H4 (cell line): Measurements from ENCODE around the gene VSTM2L. TPM values are rescaled to one million over a fixed set of nuclear protein-coding genes. Genes with fewer than 3 reads are reported as not detected.

ENCODE experiments used
- DNase-seq: peaks from one replicate; pipeline ENCODE4 v3.0.0-alpha.2; 2015; ENCODE audit warnings: low spot score
- total RNA-seq: library from RNA; depleted of rRNA; stranded (reverse); fragments of >200 nt; shearing (Covaris generic); gene quantifications from 2 replicates; pipeline ENCODE4 v1.2.3, GENCODE V29; 2014

VSTM2L gene
- total RNA-seq, 1 experiment from 2014 or later = 1.2 TPM

DNA sequence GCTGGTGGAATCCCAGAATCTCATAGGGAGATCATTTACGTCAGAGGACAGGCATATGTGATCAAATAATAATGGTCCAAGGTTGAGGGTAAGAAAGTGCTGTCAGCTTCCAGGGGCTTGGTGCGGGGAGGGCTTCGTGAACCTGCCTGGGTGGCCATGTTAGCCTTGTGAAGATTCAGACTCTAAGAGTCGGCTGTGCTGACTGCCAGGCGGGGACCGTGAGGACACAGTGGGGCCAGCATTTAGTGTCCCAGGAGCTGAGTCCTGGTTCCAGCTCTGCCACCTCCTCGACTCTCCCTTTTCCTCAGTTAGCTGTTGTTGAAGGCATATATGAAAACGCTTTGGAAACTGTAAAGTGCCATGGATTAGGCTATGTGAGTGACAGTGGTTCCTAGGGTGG is 33.5 kb downstream of the VSTM2L start:
- no peak for DNase-seq

DNA sequence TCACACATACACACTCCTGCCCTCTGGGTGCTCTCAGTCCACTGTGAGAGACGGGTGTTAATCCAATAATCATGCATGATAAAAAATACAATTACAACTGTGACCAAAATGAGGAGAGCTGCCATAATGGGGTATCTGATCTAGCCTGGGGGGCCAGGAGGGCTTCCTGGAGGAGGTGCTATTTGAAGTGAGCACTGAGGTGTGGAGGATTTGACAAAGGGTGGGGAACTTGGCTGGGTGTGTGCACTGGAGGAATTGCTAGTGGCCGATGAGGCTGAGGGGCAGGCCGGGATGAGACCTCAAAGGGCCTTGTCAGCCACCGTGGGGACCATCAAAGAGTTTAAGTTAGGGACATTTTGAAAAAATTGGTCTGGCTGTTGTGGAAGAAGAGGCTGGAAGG is 34.8 kb downstream of the VSTM2L start:
- DNase-seq = no peak

DNA sequence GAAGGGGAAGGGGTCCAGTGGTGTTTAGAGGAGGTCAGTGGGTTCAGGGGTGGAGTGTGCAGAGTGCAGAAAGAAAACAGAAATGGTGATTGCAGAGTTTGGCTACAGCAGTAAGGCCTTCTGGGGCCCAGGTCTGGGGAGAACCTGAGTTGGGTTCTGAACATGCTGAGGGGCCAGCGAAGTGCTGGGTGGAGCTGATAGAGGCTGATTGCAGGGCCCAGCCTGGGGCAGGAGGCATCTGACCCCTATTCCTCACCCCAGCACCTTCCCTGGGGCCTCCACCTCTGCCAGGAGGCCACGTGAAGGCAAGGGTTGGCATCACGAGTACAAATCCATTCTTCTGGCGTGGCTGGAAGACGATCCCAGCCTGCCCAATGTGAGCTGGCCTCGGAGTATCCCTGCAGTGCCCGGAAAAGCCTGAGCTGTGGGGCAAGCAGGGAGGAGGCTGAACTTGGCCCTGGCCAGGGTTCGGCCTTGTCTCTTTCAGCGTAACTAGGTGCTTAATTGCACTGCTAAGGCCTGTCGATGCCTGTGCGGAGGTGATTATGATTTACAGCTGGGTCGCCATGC is 35.3 kb downstream of the VSTM2L start:
- no peak for DNase-seq

DNA sequence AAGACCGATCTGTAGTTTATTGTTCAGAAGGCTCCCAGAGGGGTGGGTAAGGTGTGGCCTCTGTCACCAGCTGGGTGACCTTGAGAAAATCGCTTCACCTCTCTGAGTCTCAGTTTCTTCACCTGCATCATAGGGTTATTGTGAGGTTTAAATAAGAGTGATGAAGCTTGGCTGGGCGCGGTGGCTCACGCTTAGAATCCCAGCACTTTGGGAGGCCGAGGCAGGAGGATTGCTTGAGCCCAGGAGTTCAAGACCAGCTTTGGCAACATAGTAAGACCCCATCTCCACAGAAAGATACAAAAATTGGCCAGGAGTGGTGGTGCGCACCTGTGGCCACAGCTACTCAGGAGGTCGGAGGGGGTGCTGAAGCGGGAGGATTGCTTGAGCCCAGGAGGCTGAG is 36.0 kb downstream of the VSTM2L start:
- DNase-seq = no peak

DNA sequence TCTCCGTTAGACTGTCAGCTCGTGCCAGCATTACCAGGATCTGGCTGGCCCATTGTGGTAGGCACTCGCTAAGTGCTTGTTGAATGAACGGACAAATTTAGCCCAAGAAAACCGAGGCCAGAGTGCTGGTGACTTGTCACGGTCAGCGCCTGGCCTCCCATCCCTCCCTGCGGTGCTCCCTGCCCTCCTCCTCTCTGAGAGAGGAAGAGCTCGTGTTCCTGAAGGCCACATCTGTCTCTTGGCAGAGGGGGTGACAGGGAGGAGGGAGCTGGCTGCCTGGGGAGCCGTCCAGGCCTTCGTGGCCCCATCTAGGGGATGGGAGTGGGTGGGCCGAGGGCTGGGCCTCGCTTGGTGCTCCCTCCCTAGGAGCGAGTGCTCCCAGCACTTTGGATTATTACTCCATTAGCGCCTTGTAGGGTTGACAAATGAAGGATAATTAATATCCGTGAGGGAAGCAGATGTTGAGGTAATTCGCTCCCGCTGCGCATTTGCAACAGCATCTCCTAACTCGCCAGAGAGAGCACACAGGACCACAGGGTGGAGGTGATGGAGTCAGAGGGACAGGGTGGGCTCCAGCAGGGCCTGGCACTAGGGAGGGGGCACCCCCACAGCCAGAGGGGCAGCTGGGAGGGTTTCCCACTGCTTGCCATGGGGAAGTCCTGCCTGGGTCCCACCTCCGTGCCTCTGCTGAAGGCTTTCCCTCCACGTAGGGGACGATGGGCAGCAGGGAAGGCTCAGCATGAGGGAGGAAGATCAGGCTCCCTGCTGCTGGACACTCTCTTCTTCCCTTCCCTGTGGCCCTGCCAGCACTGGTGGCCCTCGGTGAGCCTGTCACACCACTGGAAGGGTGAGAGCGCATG is 37.0 kb downstream of the VSTM2L start:
- no peak for DNase-seq

DNA sequence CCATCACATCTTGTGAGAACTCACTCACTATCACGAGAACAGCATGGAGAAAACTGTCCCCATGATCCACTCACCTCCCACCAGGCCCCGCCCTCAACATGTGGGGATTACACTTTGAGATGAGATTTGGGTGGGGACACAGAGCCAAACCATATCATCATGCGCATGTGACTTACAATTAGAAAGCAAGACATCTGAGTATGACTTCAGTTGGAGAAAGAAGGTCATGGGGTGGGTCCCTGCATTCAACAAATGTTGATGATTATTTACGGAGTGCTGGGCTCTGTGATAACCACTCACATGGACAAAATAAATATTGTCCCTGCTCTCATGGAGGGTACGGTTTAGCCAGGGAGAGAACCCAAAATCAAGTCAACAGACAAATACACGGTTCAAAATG is 37.9 kb downstream of the VSTM2L start:
- no peak for DNase-seq

DNA sequence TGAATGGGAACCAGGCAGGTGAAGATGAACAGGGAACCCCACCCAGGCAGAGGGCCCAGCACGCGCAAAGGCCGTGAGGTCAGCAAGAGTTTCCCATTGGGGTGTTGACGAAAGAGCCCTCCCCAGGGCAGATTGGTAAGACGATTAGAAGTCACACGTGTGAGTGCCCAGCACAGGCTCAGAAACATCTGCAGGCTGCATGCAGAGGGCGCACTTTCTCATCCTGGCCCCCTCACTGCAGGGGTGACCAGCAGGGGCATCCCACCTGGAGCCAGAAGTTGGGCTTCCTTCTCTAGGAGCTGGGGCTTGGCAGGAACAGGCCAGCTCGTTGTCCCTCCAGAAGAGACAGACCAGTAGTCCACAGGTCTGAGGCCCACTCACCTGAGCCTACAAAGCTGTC is 38.4 kb downstream of the VSTM2L start:
- no peak for DNase-seq

DNA sequence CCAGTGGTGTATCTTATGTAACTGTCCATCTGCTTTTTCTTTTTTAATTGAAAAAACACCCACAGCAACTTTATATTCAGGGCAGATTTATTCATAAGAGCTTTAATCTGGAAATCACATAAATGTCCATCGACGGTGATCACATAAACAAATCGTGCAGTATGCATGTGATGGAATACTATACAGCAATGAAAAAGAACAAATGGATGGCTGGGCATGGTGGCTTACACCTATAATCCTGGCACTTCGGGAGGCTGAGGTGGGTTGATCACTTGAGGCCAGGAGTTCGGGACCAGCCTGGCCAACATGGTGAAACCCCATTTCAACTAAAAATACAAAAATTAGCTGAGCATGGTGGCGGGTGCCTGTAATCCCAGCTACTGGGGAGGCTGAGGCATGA is 39.1 kb downstream of the VSTM2L start:
- no peak for DNase-seq

DNA sequence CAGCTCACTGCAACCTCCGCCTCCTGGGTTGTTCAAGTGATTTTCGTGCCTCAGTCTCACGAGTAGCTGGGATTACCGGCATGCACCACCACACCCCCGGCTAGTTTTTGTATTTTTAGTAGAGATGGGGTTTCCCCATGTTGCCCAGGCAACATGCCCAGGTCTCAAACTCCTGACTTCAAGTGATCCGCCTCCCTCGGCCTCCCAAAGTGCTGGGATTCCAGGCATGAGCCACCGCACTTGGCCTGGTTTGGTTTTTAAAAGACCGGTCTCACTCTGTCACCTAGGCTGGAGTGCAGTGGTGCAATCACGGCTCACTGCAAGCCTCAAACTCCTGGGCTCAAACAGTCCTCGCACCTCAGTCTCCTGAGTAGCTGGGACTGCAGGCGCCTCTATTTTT is 40.1 kb downstream of the VSTM2L start:
- no peak for DNase-seq

DNA sequence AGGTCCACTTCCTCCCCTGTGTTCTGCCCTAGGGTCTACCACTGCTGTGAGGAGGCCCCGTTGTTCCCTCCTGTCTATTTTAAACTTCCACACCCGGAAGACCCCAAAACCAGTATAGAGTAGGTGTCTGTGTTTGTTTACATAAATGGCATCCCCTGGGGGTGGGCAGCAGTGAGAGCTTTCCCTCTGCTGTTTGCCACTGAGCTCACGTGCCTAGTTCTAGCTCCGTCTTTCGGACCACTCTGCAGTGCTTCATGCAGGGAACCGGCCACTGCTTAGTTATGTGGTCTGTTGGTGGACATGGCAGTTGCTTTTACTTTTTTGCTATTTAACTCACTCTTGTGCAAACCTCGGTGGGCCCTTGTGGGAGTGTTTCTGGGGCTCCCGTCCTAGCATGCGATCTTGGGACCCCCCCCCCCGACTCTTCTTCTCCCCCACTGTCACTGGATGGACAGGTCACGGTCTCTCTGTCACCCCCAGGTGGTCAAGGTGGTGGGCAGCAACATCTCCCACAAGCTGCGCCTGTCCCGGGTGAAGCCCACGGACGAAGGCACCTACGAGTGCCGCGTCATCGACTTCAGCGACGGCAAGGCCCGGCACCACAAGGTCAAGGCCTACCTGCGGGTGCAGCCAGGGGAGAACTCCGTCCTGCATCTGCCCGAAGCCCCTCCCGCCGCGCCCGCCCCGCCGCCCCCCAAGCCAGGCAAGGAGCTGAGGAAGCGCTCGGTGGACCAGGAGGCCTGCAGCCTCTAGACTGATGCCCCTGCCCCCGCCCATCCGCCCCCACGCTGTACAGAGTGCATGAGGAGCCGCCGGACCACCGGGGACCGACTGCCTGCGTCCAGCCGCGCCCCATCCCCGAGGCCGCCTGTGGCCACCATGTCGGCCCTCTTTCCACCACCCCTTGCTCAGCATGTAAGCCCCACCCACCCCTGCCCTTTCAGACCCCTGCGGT is 40.9 kb downstream of the VSTM2L start:
- no peak for DNase-seq

DNA sequence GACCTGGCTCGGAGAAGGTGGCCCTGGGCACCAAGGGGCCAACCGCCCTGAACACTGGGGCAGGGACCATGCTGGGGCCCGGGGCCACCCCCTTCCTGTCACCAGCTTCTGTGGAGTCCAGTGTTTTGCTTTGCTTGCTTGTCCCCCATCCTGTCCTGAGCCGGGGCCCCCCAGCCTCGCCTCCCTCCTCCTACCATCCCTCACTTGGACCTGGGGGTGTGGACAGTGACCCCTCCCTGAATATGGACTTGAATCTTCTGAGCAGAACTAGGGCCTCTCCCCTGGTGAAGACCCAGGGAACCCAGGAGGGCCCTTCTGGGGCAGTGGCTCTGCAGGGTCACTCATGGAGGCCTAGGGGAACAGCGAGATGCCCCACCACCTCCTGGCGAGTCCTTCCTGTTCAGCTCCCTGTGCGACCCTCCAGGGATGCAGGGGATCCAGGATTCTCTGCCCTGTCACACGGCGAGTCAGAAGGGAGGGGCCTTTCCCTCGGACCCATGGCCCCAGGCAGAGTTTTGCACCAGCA is 41.6 kb downstream of the VSTM2L start:
- no peak for DNase-seq

DNA sequence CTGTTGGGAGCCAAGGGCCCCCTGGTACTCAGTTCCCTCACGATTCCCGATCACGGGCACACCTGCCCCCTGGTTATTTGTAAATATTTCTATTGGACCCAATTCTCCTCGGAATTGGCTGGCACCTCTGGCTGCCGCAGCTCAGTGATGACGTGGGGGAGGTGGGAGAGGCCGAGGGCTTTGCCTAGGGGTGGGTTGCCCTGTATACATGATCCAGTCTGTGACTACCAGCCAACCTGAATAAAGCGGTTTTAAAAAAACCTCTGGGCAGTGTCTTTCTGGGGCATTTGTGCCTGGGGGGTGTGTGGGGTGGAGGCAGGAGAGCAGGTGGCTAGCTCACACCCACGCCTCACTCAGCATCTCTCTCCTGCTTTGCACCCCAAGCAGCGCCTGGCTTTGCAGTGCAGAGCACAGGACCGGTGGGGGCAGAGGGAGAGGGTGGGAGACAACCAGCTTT is 42.2 kb downstream of the VSTM2L start:
- no peak for DNase-seq

DNA sequence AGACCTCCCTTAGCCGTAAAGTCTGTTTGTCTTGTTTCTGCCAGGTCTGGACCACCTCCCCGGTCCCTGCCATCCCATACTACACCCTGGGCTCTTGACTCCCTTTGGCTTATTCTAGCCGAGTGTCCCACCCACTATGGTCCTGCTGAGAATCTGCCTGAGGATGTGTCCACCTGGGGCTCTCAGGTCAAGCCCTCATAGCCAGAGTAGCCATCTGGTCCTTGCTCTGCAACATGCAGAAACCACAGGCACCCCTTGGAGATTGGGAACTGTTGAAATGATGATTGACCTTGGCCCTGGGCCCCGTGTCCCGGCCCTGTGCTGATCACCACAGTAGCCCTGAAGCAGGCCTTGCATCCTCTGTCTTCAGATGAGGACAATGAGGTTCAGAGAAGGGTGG is 44.0 kb downstream of the VSTM2L start:
- DNase-seq = no peak

DNA sequence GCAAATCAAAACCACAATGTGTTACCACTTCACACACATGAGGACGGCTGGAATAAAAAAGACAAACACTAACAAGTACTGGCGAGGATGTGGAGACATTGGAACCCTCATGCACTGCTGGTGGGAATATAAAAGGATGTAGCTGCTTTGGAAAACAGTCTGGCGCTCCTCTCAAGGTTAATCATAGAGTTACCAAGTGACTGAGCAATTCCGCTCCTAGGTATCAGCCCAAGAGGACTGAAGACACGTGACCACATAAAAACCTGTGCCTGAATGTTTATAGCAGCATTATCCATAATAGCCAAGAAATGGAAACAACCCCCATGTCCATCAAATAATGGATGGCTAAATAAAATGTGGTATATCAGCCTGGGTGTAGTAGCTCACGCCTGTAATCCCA is 45.0 kb downstream of the VSTM2L start:
- no peak for DNase-seq

DNA sequence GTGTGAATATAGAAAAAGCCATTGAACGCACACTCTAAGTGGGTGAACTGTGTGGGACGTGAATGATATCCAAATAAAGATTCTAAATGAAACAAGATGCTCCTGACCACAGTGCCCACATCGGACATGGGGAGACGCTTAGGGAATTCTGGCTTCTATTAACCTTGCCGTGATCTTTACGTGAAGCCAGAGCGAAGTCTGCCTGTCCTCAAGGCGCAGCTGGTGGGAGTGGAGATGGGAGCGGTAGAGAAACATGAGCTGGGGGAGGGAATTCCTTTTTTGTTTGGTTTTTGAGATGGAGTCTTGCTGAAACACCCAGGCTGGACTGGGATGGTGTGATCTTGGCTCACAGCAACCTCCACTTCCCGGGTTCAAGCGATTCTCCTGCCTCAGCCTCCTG is 46.0 kb downstream of the VSTM2L start:
- DNase-seq = no peak

DNA sequence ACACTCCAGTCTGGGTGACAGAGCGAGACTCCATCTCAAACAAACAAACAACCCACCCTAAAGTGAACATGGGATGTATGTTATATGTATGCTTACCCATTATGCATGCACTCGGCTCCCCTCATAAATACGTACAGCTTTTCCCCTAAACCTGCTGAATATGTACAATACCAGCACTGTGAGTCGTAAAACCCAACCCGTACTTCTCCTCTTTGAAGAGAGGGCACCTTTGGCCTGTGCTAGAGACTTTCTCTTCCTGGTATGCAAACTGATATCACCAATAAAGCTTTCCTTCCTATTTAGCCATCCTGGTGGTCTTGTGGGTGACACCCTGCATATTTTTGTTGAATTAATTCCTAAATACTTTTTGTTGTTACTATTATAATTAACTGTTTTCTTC is 51.3 kb downstream of the VSTM2L start:
- no peak for DNase-seq

DNA sequence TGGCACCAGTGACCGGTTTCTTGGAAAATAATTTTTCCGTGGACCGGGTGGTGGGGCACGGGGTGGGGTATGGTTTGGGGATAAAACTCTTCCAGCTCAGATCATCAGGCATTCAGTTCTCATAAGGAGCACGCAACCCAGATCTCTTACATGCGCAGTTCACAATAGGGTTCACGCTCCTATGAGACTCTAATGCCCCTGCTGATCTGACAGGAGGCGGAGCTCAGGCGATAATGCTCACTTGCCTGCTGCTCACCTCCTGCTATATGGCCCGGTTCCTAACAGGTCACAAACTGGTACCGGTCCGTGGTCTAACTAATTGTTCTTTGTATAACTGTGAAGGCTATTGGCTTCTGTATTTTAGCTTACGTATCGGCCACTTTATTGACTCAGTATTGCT is 51.7 kb downstream of the VSTM2L start:
- no peak for DNase-seq

DNA sequence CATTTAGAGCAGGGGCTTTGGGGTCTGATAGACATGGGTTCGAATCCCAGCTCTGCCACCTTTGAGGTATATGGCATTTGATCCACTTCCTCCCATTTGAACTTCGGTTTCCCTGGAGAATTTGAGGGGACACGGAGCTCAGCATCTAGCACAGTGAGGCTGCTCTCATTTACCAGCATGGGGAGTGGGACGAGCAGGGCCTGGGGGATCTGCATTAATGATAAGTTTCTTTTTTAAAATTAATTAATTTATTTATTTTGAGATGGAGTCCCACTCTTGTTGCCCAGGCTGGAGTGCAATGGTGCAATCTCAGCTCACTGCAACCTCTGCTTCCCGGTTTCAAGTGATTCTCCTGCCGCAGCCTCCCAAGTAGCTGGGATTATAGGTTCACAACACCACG is 52.6 kb downstream of the VSTM2L start:
- no peak for DNase-seq

DNA sequence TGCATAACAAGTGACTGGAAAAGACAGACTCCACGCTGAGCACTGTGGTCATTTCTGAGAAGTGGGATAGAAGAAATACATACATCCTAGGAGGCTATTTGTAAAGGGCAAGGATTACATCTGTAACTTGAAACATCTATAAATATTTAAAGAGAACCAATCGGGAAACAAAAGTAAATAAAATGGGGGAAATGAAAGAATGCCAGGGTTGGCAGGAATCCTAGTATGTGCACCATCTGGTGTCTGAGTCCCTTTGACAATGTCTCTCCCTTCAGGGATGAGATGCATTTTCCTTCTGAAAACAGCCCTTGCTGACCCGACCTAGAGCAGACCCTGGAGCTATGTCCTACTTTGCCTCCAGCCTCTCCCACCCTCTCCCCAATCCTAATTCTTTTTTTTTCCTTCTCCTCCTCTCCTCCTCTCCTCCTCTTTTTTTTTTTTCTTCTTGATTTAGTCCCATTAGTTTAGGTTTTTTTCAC is 53.2 kb downstream of the VSTM2L start:
- no peak for DNase-seq

DNA sequence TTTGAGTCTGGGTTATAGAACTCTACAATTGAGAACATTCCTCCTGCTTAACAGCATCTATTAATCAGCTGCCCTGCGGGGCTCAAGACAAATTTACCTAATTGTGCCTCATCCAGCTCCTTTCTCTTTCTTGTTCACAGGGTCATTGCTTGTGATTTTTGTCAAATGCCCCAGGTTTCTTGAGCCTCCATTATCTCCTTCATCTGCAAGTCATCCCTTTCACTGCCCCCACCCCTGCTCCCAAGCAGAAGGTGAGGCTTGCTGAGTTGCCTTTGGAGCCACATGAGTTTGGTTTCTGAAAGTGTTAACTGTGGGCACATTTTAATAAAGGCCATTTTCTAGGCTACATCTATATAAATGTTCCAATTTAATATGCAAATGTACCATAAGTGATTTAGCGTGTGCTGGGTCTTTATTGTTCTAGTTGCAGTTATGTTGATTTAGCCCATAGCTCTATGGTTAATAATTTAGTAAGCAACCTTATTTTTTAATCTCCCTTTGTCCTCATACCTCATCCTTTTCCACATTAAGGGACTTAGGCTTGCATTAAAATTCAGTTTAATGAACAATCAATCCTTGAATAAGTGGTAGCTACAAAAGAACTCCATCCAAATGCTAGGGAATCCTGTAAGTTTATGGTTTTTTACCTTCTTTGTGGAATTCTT is 56.1 kb downstream of the VSTM2L start:
- DNase-seq = no peak

DNA sequence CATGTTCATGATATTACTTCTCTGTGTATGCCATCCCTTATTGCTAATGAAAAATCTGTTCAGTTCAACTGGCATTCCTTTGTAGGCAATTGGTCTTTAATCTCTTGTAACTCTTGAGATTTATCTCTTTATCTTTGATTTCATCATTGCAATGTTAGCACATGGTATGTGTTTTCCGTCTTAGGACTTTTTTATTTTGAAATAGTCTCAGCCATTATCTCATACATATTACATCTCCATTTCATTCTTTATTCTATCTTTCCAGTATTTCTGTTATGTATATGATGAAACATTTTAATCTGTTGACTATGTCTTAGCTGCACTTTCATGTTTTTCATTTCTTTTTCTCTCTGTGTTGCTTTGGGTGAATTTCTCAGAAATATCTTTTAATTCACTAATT is 58.1 kb downstream of the VSTM2L start:
- no peak for DNase-seq
